ENCODE results near the gene KLF16. TPM values are rescaled to one million over a fixed set of nuclear protein-coding genes. Genes with fewer than 3 reads are reported as not detected.

KLF16 gene
- polyA plus RNA-seq, result under 1 TPM; 0.12 to 0.55 (median 0.49) TPM

GRCh38 chr19:1863328-1863637 lies at the start of gene KLF16:
TSS of gene KLF16 (minus strand) at chr19:1863579. CDS start at chr19:1863497, 82 bp downstream.
- DNase-seq, result no peak
- Mint-ChIP-seq H3K27me3 (ENCODE audit: low read depth in 3 of 3) (peaks cover 8 to 27% (median 9%) of the 10 kb centered on the region in 3 donors), H3K4me1 (peaks cover 23 to 35% of the 10 kb centered on the region in 2 donors), H3K4me3 (peak within 1 kb of the TSS; percentile 89 to 94 (median 91)), H3K36me3 (no peaks in the 10 kb centered on the region), H3K9me3 (peaks cover 0 to 2% (median 0%) of the 10 kb centered on the region in 6 donors), H3K27ac (peak within 1 kb of the TSS; percentile 83 to 96 (median 88))

DNA sequence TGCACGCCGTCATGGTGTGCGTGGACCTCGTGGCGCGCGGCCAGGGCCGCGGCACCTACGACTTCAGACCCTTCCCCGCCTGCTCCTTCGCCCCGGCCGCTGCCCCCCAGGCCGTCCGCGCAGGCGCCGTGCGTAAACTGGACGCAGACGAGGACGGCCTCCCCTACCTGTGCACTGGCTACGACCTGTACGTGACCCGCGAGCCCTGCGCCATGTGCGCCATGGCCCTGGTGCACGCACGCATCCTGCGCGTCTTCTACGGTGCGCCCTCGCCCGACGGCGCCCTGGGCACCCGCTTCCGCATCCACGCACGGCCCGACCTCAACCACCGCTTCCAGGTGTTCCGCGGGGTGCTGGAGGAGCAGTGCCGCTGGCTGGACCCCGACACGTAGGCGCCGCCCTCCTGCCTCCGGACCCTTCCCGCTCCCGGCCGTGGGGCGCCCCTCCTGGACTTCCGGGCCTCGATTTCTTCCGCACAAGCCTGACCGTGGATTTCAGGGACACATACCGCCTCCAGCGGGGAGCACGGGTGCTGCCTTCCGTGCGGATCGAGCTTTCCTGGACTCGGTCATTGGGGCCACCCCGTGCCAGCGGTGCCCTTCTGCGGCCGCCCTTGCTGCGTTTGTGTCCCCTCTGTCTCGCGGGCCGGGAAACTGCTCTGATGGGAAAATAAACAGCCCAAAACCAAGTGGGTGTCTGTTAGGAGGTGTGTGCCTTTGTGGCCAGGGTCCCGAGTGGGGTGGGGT lies 49.6 kb upstream of the KLF16 start:
- H3K4me1 Mint-ChIP-seq, result peaks cover 23 to 41% of the 10 kb centered on the region in 2 donors
- no peaks in the 10 kb centered on the region for H3K9me3 Mint-ChIP-seq
- DNase-seq, result no peak
- peaks cover 0 to 4% (median 0%) of the 10 kb centered on the region in 3 donors for H3K36me3 Mint-ChIP-seq
- H3K4me3 Mint-ChIP-seq, result no peak overlapping the region
- no peak overlapping the region for H3K27ac Mint-ChIP-seq
- peaks cover 3 to 12% (median 7%) of the 10 kb centered on the region in 3 donors for H3K27me3 Mint-ChIP-seq (ENCODE audit: low read depth in 3 of 3)

DNA sequence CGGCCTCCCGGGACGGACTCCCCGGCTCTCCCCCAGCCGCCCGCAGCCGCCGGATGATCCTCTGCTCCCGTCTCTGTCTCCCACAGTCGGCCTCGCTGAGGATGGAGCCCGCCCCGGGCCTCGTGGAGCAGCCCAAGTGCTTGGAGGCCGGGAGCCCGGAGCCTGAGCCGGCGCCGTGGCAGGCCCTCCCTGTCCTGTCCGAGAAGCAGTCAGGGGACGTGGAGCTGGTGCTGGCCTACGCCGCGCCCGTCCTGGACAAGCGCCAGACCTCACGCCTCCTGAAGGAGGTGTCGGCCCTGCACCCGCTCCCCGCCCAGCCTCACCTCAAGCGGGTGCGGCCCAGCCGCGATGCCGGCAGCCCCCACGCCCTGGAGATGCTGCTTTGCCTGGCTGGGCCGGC lies 48.6 kb upstream of the KLF16 start:
- Mint-ChIP-seq H3K36me3 (peaks cover 0 to 4% (median 0%) of the 10 kb centered on the region in 3 donors), H3K9me3 (no peaks in the 10 kb centered on the region), H3K4me1 (peaks cover 23 to 45% of the 10 kb centered on the region in 2 donors), H3K4me3 (no peak overlapping the region), H3K27ac (peak overlapping the region in 1 of 6 donors; percentile 34), H3K27me3 (ENCODE audit: low read depth in 3 of 3) (peaks cover 3 to 12% (median 7%) of the 10 kb centered on the region in 3 donors)
- no peak for DNase-seq

DNA sequence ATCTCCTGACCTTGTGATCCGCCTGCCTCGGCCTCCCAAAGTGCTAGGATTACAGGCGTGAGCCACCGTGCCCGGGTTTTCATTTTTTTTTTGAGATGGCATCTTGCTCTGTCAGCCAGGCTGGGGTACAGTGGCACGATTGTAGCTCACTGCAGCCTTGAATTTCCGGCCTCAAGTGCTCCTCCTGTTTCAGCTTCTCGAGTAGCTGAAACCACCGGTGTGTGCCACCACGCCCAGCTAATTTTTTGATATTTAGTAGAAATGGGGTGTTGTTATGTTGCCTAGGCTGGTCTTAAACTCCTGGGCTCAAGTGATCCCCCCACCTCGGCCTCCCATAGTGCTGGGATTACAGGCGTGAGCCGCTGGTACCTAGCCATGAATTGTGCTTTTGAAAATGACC lies 47.7 kb upstream of the KLF16 start:
- Mint-ChIP-seq H3K27me3 (ENCODE audit: low read depth in 3 of 3) (peaks cover 3 to 15% (median 4%) of the 10 kb centered on the region in 3 donors), H3K4me3 (peak overlapping the region in 3 of 5 donors; percentile 13 to 77 (median 17)), H3K9me3 (no peaks in the 10 kb centered on the region), H3K36me3 (peaks cover 0 to 4% (median 0%) of the 10 kb centered on the region in 3 donors), H3K4me1 (peaks cover 23 to 46% of the 10 kb centered on the region in 2 donors), H3K27ac (peak overlapping the region in 5 of 6 donors; percentile 34 to 94 (median 45))
- no peak for DNase-seq

DNA sequence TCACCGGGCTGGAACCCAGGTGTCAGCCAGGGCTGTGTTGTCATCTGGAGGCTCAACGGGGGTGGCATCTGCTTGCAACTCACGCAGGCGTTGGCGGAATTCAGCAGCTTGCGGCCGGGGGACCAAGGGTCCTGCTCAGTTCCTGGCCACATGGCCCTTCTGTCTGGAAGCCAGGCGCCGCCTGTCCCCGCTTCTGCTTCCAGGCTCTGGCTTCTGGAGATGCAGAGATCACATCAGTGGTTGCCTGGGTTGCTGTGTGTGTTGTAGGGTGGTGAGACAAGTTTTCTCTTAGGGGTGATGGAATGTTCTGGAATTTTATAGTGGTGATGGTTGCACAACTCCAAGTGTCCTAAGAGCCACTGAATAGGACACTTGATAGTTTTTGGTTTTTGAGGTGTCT lies 46.8 kb upstream of the KLF16 start:
- H3K36me3 Mint-ChIP-seq, result peaks cover 0 to 4% (median 0%) of the 10 kb centered on the region in 3 donors
- H3K27me3 Mint-ChIP-seq (ENCODE audit: low read depth in 3 of 3), result peaks cover 6 to 15% (median 7%) of the 10 kb centered on the region in 3 donors
- no peaks in the 10 kb centered on the region for H3K9me3 Mint-ChIP-seq
- H3K4me3 Mint-ChIP-seq, result peak overlapping the region; percentile 4 to 80 (median 78)
- peaks cover 30 to 46% of the 10 kb centered on the region in 2 donors for H3K4me1 Mint-ChIP-seq
- H3K27ac Mint-ChIP-seq, result peak overlapping the region; percentile 65 to 94 (median 86)
- DNase-seq, result no peak

- Mint-ChIP-seq H3K27ac (peak overlapping the region; percentile 10 to 94 (median 86)), H3K4me3 (peak overlapping the region; percentile 71 to 80 (median 78)), H3K36me3 (peaks cover 0 to 4% (median 0%) of the 10 kb centered on the region in 3 donors), H3K9me3 (no peaks in the 10 kb centered on the region), H3K4me1 (peaks cover 30 to 48% of the 10 kb centered on the region in 2 donors), H3K27me3 (ENCODE audit: low read depth in 3 of 3) (peaks cover 6 to 15% (median 7%) of the 10 kb centered on the region in 3 donors)
- DNase-seq, result peak in 1 of 3 donors; percentile 28
Measured at GRCh38 chr19:1909761-1910080, 46.3 kb upstream of the KLF16 start.

- peaks cover 6 to 15% (median 7%) of the 10 kb centered on the region in 3 donors for H3K27me3 Mint-ChIP-seq (ENCODE audit: low read depth in 3 of 3)
- no peak overlapping the region for H3K4me3 Mint-ChIP-seq
- H3K4me1 Mint-ChIP-seq, result peaks cover 35 to 53% of the 10 kb centered on the region in 2 donors
- peak overlapping the region in 1 of 6 donors; percentile 94 for H3K27ac Mint-ChIP-seq
- DNase-seq, result no peak
- H3K9me3 Mint-ChIP-seq, result no peaks in the 10 kb centered on the region
- peaks cover 0 to 4% (median 0%) of the 10 kb centered on the region in 3 donors for H3K36me3 Mint-ChIP-seq
Measured at GRCh38 chr19:1908364-1908678, 44.9 kb upstream of the KLF16 start.

- peaks cover 35 to 50% of the 10 kb centered on the region in 2 donors for H3K4me1 Mint-ChIP-seq
- no peak for DNase-seq
- no peak overlapping the region for H3K4me3 Mint-ChIP-seq
- H3K27ac Mint-ChIP-seq, result peak overlapping the region in 1 of 6 donors; percentile 94
- no peaks in the 10 kb centered on the region for H3K9me3 Mint-ChIP-seq
- peaks cover 6 to 17% (median 7%) of the 10 kb centered on the region in 3 donors for H3K27me3 Mint-ChIP-seq (ENCODE audit: low read depth in 3 of 3)
- H3K36me3 Mint-ChIP-seq, result peaks cover 0 to 4% (median 0%) of the 10 kb centered on the region in 3 donors
Measured at GRCh38 chr19:1907563-1908363, 44.4 kb upstream of the KLF16 start.

DNA sequence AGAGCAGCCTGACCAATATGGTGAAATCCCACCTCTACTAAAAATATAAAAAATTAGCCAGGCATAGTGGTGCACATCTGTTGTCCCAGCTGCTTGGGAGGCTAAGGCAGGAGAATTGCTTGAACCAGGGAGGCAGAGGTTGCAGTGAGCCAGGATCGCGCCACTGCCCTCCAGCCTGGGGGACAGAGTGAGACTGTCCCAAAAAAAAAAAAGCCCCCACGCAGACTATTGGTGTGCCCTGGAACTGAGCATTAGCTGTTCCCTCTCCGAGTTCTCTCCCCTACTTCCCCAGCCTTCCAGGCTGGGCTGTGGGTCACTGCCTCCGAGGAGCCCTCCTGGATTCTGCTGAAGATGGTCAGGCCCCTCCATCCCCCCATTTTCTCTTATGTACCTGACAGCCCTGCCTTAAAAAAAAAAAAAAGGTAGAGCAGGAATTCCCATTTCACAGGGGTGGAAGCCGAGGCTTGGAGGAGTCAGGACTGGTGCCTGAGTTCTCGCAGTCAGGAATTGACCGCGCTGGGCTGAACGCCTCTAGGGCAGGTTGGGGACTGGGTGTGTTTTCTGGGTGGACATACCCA lies 43.7 kb upstream of the KLF16 start:
- DNase-seq, result no peak
- H3K4me1 Mint-ChIP-seq, result peaks cover 35 to 50% of the 10 kb centered on the region in 2 donors
- peaks cover 6 to 17% (median 7%) of the 10 kb centered on the region in 3 donors for H3K27me3 Mint-ChIP-seq (ENCODE audit: low read depth in 3 of 3)
- H3K27ac Mint-ChIP-seq, result peak overlapping the region in 1 of 6 donors; percentile 64
- H3K9me3 Mint-ChIP-seq, result no peaks in the 10 kb centered on the region
- peak overlapping the region in 4 of 5 donors; percentile 33 to 55 (median 52) for H3K4me3 Mint-ChIP-seq
- peaks cover 0 to 4% (median 0%) of the 10 kb centered on the region in 3 donors for H3K36me3 Mint-ChIP-seq

DNA sequence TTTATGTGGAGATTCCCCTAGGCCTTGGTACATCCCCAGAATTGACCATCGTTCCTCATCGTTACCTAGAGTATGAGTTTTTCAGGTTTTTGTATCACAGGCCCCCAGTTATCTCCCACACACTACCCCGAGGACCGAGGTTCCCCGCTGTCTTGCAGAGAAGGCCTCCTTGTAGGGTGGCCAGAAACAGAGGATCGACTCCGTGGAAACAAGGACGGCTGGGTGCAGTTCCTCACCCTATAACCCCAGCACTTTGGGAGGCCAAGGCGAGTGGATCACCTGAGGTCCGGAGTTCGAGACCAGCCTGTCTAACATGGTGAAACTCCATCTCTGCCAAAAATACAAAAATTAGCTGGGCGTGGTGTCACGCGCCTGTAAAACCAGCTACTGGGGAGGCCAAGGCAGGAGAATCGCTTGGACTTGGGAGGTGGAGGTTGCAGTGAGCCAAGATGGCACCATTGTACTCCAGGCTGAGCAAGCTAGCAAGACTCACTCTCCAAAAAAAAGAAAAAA lies 42.5 kb upstream of the KLF16 start:
- H3K9me3 Mint-ChIP-seq, result no peaks in the 10 kb centered on the region
- no peak for DNase-seq

DNA sequence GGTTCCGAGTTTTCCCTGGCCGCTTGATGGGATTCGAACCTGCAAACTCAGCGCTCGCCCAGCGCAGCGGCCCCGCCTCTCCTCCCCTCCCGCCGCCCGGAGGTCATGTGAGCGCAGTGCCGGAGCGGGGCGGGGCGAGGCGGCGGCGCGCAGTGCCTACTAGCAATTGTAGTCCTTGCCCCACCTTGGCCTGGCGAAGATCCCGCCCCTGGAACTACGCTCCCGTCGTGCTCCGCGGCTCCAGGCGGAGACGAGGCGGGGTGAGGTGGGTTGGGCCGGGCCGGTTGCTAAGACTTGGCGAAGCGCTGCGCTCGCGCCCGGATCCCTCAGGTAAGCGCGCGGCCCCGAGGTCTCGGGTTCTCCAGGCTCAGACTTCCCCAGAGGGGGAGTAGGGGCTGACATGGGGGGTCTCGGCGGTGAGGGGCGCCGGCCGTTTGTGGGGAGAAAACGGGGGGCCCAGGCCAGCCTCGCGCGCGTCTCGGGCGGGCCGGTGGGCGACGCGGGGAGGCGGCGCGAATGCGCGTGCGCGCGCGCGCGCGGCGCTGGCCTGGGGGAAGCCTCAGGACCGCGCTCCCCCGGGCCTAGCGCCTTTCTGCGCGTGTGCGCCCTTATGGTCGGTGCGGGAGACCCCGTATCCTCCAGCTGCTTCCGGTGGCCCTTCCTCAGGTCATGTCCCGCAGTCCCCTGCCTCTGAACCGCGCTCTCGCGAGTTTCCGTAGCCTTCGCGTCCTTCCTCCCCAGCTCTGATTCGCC lies 41.9 kb upstream of the KLF16 start, which contains the start of the genes ADAT3 and SCAMP4:
Gene ADAT3, plus strand, starts transcription at position 290 of the 753 bp plus-strand sequence. CDS start 6,649 bp downstream, outside the sequence.
Gene SCAMP4, plus strand, starts transcription at position 290 of the 753 bp plus-strand sequence. CDS start 9,621 bp downstream, outside the sequence.
- Mint-ChIP-seq H3K4me3 (peak within 1 kb of the TSS; percentile 91 to 95 (median 92)), H3K4me1 (peaks cover 33 to 41% of the 10 kb centered on the region in 2 donors), H3K9me3 (no peaks in the 10 kb centered on the region), H3K27ac (peak within 1 kb of the TSS; percentile 78 to 96 (median 93)), H3K36me3 (peaks cover 0 to 2% (median 0%) of the 10 kb centered on the region in 3 donors), H3K27me3 (ENCODE audit: low read depth in 3 of 3) (peaks cover 6 to 13% (median 7%) of the 10 kb centered on the region in 3 donors)
- DNase-seq, result peak; percentile 96 to 98 (median 98)

More for the DNA sequence above, 42.5 kb upstream of the KLF16 start:
- Mint-ChIP-seq H3K4me3 (peak overlapping the region; percentile 91 to 95 (median 92)), H3K27me3 (ENCODE audit: low read depth in 3 of 3) (peaks cover 6 to 15% (median 7%) of the 10 kb centered on the region in 3 donors), H3K27ac (peak overlapping the region; percentile 78 to 96 (median 93)), H3K4me1 (peaks cover 35 to 47% of the 10 kb centered on the region in 2 donors), H3K36me3 (peaks cover 0 to 4% (median 0%) of the 10 kb centered on the region in 3 donors)

- H3K27me3 Mint-ChIP-seq (ENCODE audit: low read depth in 3 of 3), result peaks cover 6 to 10% (median 7%) of the 10 kb centered on the region in 3 donors
- DNase-seq, result no peak
- no peaks in the 10 kb centered on the region for H3K9me3 Mint-ChIP-seq
- H3K27ac Mint-ChIP-seq, result peak overlapping the region; percentile 48 to 85 (median 77)
- peaks cover 28 to 36% of the 10 kb centered on the region in 2 donors for H3K4me1 Mint-ChIP-seq
- peak overlapping the region in 4 of 5 donors; percentile 71 to 81 (median 78) for H3K4me3 Mint-ChIP-seq
- H3K36me3 Mint-ChIP-seq, result no peaks in the 10 kb centered on the region
Measured at GRCh38 chr19:1904860-1905109, 41.4 kb upstream of the KLF16 start.

- no peaks in the 10 kb centered on the region for H3K9me3 Mint-ChIP-seq
- no peak overlapping the region for H3K4me3 Mint-ChIP-seq
- peaks cover 3 to 6% (median 5%) of the 10 kb centered on the region in 3 donors for H3K27me3 Mint-ChIP-seq (ENCODE audit: low read depth in 3 of 3)
- peak overlapping the region in 2 of 6 donors; percentile 40 to 67 for H3K27ac Mint-ChIP-seq
- H3K36me3 Mint-ChIP-seq, result no peaks in the 10 kb centered on the region
- H3K4me1 Mint-ChIP-seq, result peaks cover 18 to 33% of the 10 kb centered on the region in 2 donors
- no peak for DNase-seq
Measured at GRCh38 chr19:1902923-1903322, 39.5 kb upstream of the KLF16 start.

All from immature natural killer cell (primary cell).